KMS-11 (cell line): Measurements from ENCODE around the gene RNF8.

ENCODE experiments used
- H2AFZ ChIP-seq: fragments of 200-600 bp; sonication (generic); 2 replicates; pipeline ENCODE4 v1.6.1; 2016; ENCODE audit warnings: antibody characterized with exemption, mixed run types, low read depth
- H3K27ac ChIP-seq: fragments of 200-600 bp; sonication (generic); 2 replicates; pipeline ENCODE4 v1.6.1; 2016; ENCODE audit warnings: mild to moderate bottlenecking, mixed run types
- H3K27me3 ChIP-seq: fragments of 200-600 bp; sonication (generic); 2 replicates; pipeline ENCODE4 v1.6.1; 2017; ENCODE audit warnings: mild to moderate bottlenecking, low read depth, mixed run types, moderate library complexity; ENCODE audit not compliant: insufficient read depth
- H3K36me3 ChIP-seq: fragments of 200-600 bp; sonication (generic); 2 replicates; pipeline ENCODE4 v1.6.1; 2017; ENCODE audit warnings: mild to moderate bottlenecking, mixed run types; ENCODE audit not compliant: insufficient read depth
- H3K4me1 ChIP-seq: fragments of 200-600 bp; sonication (generic); 2 replicates; pipeline ENCODE4 v1.6.1; 2016; ENCODE audit warnings: mild to moderate bottlenecking, low read depth, mixed run types; ENCODE audit not compliant: poor library complexity, severe bottlenecking
- H3K4me2 ChIP-seq: fragments of 200-600 bp; sonication (generic); 2 replicates; pipeline ENCODE4 v1.7.0; 2016; ENCODE audit warnings: mild to moderate bottlenecking, mixed run types
- H3K4me3 ChIP-seq: fragments of 200-600 bp; sonication (generic); IDR thresholded peaks from 2 replicates; pipeline ENCODE4 v1.6.1; 2017; ENCODE audit warnings: low read depth, low read length, mixed read lengths; ENCODE audit not compliant: insufficient read depth
- H3K79me2 ChIP-seq: fragments of 200-600 bp; sonication (generic); 2 replicates; pipeline ENCODE4 v1.6.1; 2016; ENCODE audit warnings: low read depth, mixed run types; ENCODE audit not compliant: insufficient read depth
- H3K9ac ChIP-seq: fragments of 200-600 bp; sonication (generic); 2 replicates; pipeline ENCODE4 v1.6.1; 2016; ENCODE audit warnings: mild to moderate bottlenecking, mixed run types
- H4K20me1 ChIP-seq: fragments of 200-600 bp; sonication (generic); 2 replicates; pipeline ENCODE4 v1.6.1; 2016; ENCODE audit warnings: mild to moderate bottlenecking, mixed run types; ENCODE audit not compliant: insufficient read depth
- TF ChIP-seq, protein P1 (sequence below): fragments of 200-600 bp; sonication (generic); conservative IDR thresholded peaks from 2 replicates; pipeline ENCODE4 v1.6.1; 2017; ENCODE audit warnings: low read depth, mild to moderate bottlenecking, antibody characterized with exemption, low read length, moderate library complexity, mixed read lengths

The RNF8 gene

DNA sequence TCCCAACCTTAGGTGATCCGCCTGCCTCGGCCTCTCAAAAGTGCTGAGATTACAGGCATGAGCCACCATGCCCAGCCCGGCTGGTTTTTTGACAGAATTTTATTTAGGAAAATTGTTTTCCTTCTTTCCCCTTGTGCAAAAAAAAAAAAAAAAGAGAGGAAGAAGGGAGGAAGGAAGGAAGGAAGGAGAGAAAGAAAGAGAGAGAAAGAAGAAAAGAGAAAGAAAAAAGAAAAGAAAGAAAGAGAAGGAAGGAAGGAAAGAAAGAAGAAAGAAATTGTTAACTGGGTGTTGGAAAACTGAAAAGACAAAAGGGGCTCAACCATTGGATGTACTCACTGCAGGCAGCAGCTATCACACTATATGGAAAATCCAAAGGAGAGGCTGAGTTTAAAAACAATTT is 1.4 kb upstream of the RNF8 start:
- Histone ChIP-seq H4K20me1 (no peaks in the 10 kb centered on the region), H3K4me3 (no peak overlapping the region), H3K4me2 (no peak overlapping the region), H3K36me3 (no peaks in the 10 kb centered on the region), H3K9ac (no peak overlapping the region), H3K79me2 (peaks cover 21% of the 10 kb centered on the region), H3K27me3 (no peaks in the 10 kb centered on the region; the same call in 1 of the 2 replicates), H3K27ac (no peak overlapping the region), H2AFZ (no peak overlapping the region), H3K4me1 (peaks cover 15% of the 10 kb centered on the region)
- TF ChIP-seq, protein P1, sequence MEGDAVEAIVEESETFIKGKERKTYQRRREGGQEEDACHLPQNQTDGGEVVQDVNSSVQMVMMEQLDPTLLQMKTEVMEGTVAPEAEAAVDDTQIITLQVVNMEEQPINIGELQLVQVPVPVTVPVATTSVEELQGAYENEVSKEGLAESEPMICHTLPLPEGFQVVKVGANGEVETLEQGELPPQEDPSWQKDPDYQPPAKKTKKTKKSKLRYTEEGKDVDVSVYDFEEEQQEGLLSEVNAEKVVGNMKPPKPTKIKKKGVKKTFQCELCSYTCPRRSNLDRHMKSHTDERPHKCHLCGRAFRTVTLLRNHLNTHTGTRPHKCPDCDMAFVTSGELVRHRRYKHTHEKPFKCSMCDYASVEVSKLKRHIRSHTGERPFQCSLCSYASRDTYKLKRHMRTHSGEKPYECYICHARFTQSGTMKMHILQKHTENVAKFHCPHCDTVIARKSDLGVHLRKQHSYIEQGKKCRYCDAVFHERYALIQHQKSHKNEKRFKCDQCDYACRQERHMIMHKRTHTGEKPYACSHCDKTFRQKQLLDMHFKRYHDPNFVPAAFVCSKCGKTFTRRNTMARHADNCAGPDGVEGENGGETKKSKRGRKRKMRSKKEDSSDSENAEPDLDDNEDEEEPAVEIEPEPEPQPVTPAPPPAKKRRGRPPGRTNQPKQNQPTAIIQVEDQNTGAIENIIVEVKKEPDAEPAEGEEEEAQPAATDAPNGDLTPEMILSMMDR = no peak

DNA sequence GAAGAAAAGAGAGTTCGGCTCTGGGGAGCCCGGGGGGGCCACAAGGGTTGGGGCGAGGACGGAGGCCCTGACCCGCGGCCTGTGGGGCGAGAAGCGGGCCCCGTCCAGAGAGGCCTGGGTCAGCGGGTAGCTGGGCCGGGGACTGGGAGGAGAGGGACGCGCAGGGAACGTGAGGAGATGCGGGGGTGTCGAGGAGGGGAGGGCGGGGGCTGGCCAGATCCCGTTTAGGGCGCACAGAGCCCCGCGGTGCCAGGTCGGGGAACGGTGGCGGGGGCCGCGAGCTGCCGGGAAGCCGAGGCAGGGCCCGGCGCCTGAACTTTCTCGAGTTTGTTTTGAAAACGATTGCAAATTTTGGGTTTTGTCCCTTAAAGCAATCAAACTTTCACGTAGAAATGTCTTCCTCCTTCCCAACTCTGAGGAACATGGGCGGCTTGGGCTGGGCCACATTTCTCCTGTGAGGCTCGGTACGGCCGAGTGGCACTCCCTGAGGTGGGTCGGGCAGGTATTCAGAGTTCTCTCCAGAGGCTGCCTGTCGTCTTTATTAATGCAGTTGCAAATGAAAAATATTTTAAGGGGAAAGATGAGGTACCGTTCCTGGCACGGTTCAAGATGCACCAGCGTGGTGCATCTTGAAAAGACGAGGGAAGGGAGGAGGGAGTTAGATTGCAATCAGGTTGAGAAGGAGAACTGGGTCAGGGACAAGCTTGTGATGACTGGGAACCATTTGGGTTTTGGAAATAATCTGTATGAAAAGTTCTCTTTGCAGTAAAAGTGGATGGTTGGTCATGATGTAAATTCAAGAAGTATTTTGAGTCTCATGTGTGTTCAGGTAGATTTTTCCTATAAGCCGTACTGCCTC is 972 bp downstream of the RNF8 start:
- Histone ChIP-seq H3K27ac (no peak overlapping the region), H2AFZ (peak overlapping the region; percentile 98), H3K36me3 (no peaks in the 10 kb centered on the region)

DNA sequence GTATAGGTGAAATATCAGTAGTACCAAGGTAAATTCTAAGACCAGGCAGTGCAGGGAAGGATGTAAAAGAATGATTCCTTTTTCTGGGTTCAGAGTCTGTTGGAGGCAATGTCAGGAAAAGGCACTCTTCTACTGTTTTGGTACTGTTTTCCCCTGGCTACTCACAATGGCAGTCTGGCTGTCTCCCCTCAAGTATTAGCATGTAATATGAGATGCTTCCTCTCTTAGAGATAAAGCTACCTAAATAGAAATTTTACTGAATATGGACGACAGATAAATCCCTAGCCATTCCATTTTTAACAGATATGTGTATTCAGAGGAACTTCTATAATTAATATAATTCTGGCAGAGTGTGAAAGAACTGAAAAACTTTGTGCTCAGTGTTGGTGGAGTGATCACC is 3.5 kb downstream of the RNF8 start:
- H3K4me3 ChIP-seq = no peak overlapping the region
- no peaks in the 10 kb centered on the region for H4K20me1 ChIP-seq
- H3K27ac ChIP-seq = no peak overlapping the region
- TF ChIP-seq, protein P1 = no peak
- no peaks in the 10 kb centered on the region; the same call in 1 of the 2 replicates for H3K27me3 ChIP-seq
- peaks cover 15% of the 10 kb centered on the region for H3K4me1 ChIP-seq
- H3K79me2 ChIP-seq = peaks cover 21% of the 10 kb centered on the region
- H3K9ac ChIP-seq = no peak overlapping the region
- H3K36me3 ChIP-seq = no peaks in the 10 kb centered on the region
- no peak overlapping the region for H2AFZ ChIP-seq
- H3K4me2 ChIP-seq = no peak overlapping the region

More for the DNA sequence above, 972 bp downstream of the RNF8 start:
- peaks cover 15% of the 10 kb centered on the region for H3K4me1 ChIP-seq
- no peak overlapping the region for H3K4me3 ChIP-seq
- TF ChIP-seq, protein P1 = no peak
- H4K20me1 ChIP-seq = no peaks in the 10 kb centered on the region
- H3K79me2 ChIP-seq = peaks cover 21% of the 10 kb centered on the region
- H3K4me2 ChIP-seq = peak overlapping the region; percentile 99
- H3K27me3 ChIP-seq = no peaks in the 10 kb centered on the region; the same call in 1 of the 2 replicates
- peak overlapping the region; percentile 57; the same call in 1 of the 2 replicates for H3K9ac ChIP-seq

DNA sequence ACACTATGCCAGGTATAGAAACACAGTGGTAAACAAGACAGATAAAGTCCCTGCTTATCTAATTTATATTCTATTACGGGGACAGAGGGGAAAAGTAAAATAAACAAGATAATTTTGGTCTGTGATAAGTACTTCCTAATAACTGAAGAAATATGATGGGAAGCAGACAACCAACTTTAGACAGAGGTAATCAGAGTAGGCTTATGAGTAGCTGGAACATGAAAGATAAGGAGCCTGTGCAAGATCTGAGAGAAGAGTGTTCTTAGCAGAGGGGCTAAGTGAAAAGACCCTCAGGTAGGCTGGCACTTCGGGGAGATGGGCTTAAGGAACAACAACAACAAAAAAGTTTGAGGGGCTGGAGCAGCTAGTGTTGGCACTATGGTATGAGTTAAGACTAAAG is 4.1 kb downstream of the RNF8 start:
- peaks cover 21% of the 10 kb centered on the region for H3K79me2 ChIP-seq
- H3K27me3 ChIP-seq = no peaks in the 10 kb centered on the region; the same call in 1 of the 2 replicates
- H3K4me3 ChIP-seq = no peak overlapping the region
- H3K27ac ChIP-seq = no peak overlapping the region
- H3K4me1 ChIP-seq = peaks cover 15% of the 10 kb centered on the region
- TF ChIP-seq, protein P1 = no peak
- H3K36me3 ChIP-seq = no peaks in the 10 kb centered on the region
- H4K20me1 ChIP-seq = no peaks in the 10 kb centered on the region
- H3K9ac ChIP-seq = no peak overlapping the region
- no peak overlapping the region for H3K4me2 ChIP-seq
- no peak overlapping the region for H2AFZ ChIP-seq
